Urinary bladder (tissue), 4 donors: ENCODE measurements around the gene ARHGAP22. TPM values are rescaled to one million over a fixed set of nuclear protein-coding genes. Genes with fewer than 3 reads are reported as not detected.

ENCODE experiments used
- DNase-seq: peaks from one replicate; pipeline ENCODE4 v3.0.0-alpha.2; 2015; ENCODE audit errors: extremely low spot score
- H3K27ac ChIP-seq: one replicate; pipeline ENCODE4 v1.5.1; 2013; ENCODE audit warnings: low read depth, mild to moderate bottlenecking, moderate library complexity
- H3K36me3 ChIP-seq: one replicate; pipeline ENCODE4 v1.6.1; 2013; ENCODE audit warnings: mild to moderate bottlenecking, moderate library complexity; ENCODE audit not compliant: insufficient read depth
- H3K4me1 ChIP-seq: one replicate; pipeline ENCODE4 v1.6.1; 2013; ENCODE audit warnings: mild to moderate bottlenecking, moderate library complexity; ENCODE audit not compliant: insufficient read depth
- H3K4me3 ChIP-seq: one replicate; pipeline ENCODE4 v1.5.1; 2013; ENCODE audit warnings: low read depth, low read length
- WGBS: extraction: QIAGEN DNeasy Blood & Tissue Kit; methylation state at CpG from one replicate; pipeline ENCODE4 v1.1.7; 2013; 5-methylcytosine and 5-hydroxymethylcytosine counted together
- polyA plus RNA-seq: library from polyadenylated mRNA; stranded (reverse); fragments of 200-250 nt; gene quantifications from one replicate; pipeline ENCODE4 v1.2.3, GENCODE V29; 2013
- total RNA-seq: library from RNA; depleted of rRNA; stranded (reverse); fragments of >200 nt; gene quantifications from one replicate; pipeline ENCODE4 v1.2.3, GENCODE V29; 2014
- donor health status: healthy with polysubstance abuse.
- donor health status: healthy.

ARHGAP22 gene
- total and polyA plus RNA-seq, 2 donors, result 2.3 to 6.0 TPM

- Histone ChIP-seq H3K36me3 (no peaks in the 10 kb centered on the region), H3K4me3 (no peak overlapping the region), H3K4me1 (no peaks in the 10 kb centered on the region), H3K27ac (no peak overlapping the region)
- 83% methylated on average over 2 of the region's 2 CpGs for WGBS
- DNase-seq, result no peak
Observed at GRCh38 chr10:48481385-48481784, 123.5 kb downstream of the ARHGAP22 start.

DNA sequence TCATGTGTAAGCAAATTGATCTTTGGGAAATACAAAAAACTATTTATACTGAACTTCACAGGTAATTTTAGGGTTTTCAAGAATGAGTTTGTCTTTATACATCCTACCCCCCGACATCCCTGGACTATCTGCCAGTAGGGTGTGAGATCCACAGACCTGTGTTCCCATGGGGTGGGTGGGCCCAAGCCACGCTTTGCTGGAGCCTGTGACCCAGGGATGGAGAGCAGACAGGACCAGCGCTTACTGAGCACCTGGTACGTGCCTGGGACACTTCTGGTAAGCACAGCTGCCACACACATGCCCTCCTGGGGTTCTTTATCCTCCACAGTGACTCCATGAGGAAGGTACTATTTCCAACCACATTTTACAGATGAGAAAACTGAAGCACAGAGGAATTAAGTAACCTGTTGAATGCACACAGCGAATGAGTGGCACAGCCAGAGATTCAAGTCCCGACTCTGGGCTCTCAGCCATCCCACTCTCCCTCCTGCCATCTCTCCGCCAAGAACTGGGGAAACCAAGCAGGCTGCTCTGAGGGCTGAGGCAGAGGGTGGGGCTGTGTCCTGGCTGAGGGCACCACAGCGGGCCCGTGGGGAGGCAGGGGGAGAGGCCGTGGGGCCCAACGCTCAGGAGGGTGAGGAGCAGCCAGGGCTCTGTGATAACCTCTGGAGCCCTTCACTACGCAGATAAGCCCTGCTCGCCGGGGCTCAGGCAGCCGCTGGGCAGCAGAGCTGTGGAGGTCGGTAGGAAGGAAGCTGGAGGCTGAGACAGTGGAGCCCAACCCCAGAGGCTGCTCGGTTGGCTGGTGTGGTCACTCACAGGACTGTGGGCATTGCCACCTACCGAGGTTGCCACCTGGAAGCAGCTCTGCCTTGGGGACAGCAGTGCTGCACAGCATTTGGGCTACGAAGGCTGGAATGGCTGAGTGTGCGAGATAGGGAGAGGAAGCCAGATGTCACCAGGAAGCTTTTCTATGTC is 124.2 kb downstream of the ARHGAP22 start:
- no peak for DNase-seq

GRCh38 chr10:48478980-48479811 is 125.7 kb downstream of the ARHGAP22 start:
- no peak for DNase-seq

More for the DNA sequence above, 124.2 kb downstream of the ARHGAP22 start:
- 54% methylated on average over 20 of the region's 20 CpGs for WGBS
- H3K27ac ChIP-seq, result no peak overlapping the region
- no peak overlapping the region for H3K4me3 ChIP-seq
- H3K36me3 ChIP-seq, result no peaks in the 10 kb centered on the region
- H3K4me1 ChIP-seq, result no peaks in the 10 kb centered on the region

DNA sequence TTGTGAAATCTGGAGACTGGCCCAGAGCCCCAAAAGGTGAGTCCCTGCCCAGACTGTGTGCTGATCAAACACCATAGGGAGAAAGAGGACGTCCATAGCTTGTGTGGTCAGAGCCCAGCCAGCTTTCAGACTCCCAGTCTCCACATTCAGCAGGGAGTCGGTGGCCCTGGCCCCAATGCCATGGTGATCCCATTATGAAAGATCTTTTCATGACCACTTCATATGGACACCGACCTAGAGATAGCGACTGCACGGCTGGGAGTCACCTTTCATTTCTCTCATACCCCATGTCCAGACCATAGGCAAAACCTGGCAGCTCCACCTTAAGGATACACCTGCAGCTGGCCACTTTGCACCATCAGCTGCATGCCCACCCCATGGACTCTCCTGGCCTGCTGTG is 126.4 kb downstream of the ARHGAP22 start:
- 97% methylated on average over 5 of the region's 5 CpGs for WGBS
- Histone ChIP-seq H3K4me3 (no peak overlapping the region), H3K4me1 (no peaks in the 10 kb centered on the region), H3K27ac (no peak overlapping the region), H3K36me3 (no peaks in the 10 kb centered on the region)
- no peak for DNase-seq

More at GRCh38 chr10:48478980-48479811, 125.7 kb downstream of the ARHGAP22 start:
- no peaks in the 10 kb centered on the region for H3K36me3 ChIP-seq
- no peak overlapping the region for H3K27ac ChIP-seq
- 90% methylated on average over 30 of the region's 30 CpGs for WGBS
- H3K4me1 ChIP-seq, result no peaks in the 10 kb centered on the region
- H3K4me3 ChIP-seq, result no peak overlapping the region

- H3K36me3 ChIP-seq, result no peaks in the 10 kb centered on the region
- no peak overlapping the region for H3K27ac ChIP-seq
- no peaks in the 10 kb centered on the region for H3K4me1 ChIP-seq
- no peak overlapping the region for H3K4me3 ChIP-seq
- WGBS, result 78% methylated on average over 4 of the region's 4 CpGs
- DNase-seq, result no peak
Observed at GRCh38 chr10:48477616-48478015, 127.3 kb downstream of the ARHGAP22 start.

GRCh38 chr10:48477141-48477540 is 127.7 kb downstream of the ARHGAP22 start:
- no peak for DNase-seq
- no peaks in the 10 kb centered on the region for H3K36me3 ChIP-seq
- no peak overlapping the region for H3K4me3 ChIP-seq
- no peak overlapping the region for H3K27ac ChIP-seq
- no peaks in the 10 kb centered on the region for H3K4me1 ChIP-seq

- 63% methylated on average over 9 of the region's 9 CpGs for WGBS
- no peak for DNase-seq
- H3K27ac ChIP-seq, result no peak overlapping the region
- H3K36me3 ChIP-seq, result no peaks in the 10 kb centered on the region
- no peak overlapping the region for H3K4me3 ChIP-seq
- H3K4me1 ChIP-seq, result no peaks in the 10 kb centered on the region
Observed at GRCh38 chr10:48476279-48476982, 128.4 kb downstream of the ARHGAP22 start.

DNA sequence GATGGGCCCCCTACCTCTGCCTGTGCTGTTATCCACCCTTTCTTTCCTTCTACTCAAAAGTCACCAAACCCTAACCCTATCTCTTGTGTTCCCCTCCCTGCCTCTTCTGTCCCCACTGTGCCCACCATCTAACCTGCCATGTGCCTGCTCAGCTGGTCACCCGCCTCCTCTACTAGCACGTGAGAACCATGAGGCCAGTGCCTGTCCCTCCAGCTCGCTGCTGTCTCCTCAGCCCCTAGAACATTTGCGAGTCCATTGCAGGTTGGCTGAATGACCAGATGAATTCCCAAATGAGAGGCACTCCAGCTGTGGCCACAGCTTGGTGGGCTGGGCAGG is 129.0 kb downstream of the ARHGAP22 start:
- WGBS, result 78% methylated on average over 4 of the region's 4 CpGs
- Histone ChIP-seq H3K4me1 (no peaks in the 10 kb centered on the region), H3K27ac (no peak overlapping the region), H3K4me3 (no peak overlapping the region), H3K36me3 (no peaks in the 10 kb centered on the region)
- DNase-seq, result no peak

DNA sequence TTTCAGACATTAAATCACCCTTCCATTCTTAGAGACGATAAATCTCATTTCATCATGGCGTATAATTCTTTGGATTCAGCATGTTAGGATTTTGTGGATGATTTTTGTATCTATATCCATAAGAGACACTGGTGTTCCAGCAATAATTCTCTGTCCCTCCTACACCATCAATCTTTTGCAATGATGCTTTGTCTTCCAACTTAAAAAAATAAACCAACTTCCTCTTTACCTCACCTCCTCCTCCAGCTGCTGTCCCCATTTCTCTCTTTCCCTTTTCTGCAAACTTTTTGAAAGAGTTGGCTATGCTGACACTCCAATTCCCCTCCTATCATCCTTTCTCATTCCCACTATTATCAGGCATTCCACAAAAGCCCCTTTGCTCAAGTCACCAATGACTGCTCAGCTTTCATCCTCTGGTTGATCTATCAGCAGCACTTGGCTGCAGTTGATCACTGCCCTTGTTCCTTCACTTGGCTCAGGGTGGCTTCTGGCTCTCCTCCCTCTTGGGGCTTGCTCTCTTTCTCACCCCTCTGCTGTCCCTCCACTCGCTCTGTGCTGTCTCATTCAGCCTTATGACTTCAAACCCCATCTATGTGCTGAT is 130.0 kb downstream of the ARHGAP22 start:
- Histone ChIP-seq H3K36me3 (no peaks in the 10 kb centered on the region), H3K4me1 (no peaks in the 10 kb centered on the region), H3K4me3 (no peak overlapping the region), H3K27ac (no peak overlapping the region)
- DNase-seq, result no peak
- WGBS, result 94% methylated on average over 3 of the region's 3 CpGs

GRCh38 chr10:48473704-48474103 is 131.2 kb downstream of the ARHGAP22 start:
- no peaks in the 10 kb centered on the region for H3K36me3 ChIP-seq
- 93% methylated on average over 5 of the region's 5 CpGs for WGBS
- no peaks in the 10 kb centered on the region for H3K4me1 ChIP-seq
- H3K27ac ChIP-seq, result no peak overlapping the region
- DNase-seq, result no peak
- H3K4me3 ChIP-seq, result no peak overlapping the region

DNA sequence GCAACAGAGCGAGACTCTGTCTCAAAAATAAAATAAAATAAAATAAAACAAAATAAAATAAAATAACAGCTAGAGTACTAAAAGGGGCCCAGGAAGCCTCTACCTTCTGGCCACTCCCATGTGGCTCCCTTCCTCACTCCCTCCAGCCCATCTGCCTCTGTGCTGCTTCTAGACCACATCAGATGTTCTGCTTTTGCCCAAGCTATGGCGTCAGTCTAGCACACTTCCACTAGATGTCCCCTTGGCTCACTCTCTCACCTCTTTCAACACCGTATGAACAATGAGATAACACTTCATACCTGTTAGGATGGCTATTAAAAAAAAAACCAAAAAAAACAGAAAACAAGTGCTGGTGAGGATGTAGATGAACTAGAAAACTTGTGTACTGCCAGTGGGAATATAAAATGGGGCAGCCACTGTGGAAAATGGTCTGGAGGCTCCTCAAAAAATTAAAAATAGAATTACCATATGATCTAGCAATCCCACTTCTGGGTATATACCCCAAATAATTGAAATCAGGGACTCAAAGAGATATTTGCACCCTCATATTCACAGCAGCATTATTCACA is 132.3 kb downstream of the ARHGAP22 start:
- no peak for DNase-seq
- H3K27ac ChIP-seq, result no peak overlapping the region
- 61% methylated on average over 3 of the region's 3 CpGs for WGBS

DNA sequence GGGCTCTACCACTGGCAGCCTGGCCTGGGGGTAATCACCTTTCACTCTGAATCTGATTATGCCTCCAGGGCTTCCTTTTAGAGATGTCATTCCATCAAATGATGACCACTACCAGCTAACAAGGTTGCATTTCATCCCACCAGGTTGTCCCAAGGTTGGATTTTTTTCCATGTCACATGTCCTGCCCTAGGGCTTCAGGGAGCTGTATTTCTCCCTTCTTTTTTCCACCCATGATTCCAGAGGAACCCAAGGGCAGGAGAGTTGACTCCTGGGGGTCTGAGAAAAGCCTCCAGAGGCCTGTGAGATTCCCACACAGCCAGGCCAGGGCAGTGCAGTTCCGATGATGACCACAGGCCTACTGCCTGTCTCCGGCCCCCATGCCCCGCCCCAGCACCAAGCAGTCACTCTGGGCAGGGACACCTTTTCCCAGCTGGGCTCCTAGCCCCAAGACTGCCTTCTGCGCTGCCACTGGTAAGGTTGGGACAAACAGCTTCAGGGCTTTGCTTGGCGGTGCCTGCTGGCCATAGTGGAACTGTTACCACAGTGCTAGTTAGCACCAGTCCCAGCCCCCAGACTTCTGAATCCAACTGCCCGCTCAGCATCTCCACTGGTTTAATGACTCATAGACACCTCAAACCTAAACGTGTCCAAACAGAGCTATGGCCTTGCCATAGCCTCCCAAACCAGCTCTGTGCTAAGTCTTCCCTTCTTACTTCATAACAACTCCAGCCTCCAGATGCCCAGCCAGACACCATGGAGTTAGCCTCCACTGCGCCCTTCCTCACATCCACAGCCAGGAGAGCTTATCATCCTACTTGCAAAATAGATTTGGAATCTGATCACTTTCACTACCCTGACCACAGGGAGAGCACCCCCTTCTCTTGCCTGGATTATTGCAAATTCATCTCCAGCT is 133.7 kb downstream of the ARHGAP22 start:
- no peaks in the 10 kb centered on the region for H3K36me3 ChIP-seq
- WGBS, result 81% methylated on average over 8 of the region's 8 CpGs
- H3K4me3 ChIP-seq, result no peak overlapping the region
- no peaks in the 10 kb centered on the region for H3K4me1 ChIP-seq
- no peak for DNase-seq
- H3K27ac ChIP-seq, result no peak overlapping the region

More for the DNA sequence above, 132.3 kb downstream of the ARHGAP22 start:
- H3K4me3 ChIP-seq, result no peak overlapping the region
- no peaks in the 10 kb centered on the region for H3K4me1 ChIP-seq
- H3K36me3 ChIP-seq, result no peaks in the 10 kb centered on the region
